Activated naive CD4-positive, alpha-beta T cell treated with anti-CD3 and anti-CD28 coated beads, Interleukin-2, amount 10 ng/mL, durations not matched to agents 5 hours and 36 hours (primary cell): Measurements from ENCODE around the gene ZNF536. TPM values are rescaled to one million over a fixed set of nuclear protein-coding genes. Genes with fewer than 3 reads are reported as not detected.

Source experiments
- total RNA-seq, 2 experiments: library from RNA; stranded (reverse); gene quantifications; one replicate each; pipeline ENCODE4 v1.2.3, GENCODE V29; 2021

ZNF536 gene
- not detected for total RNA-seq

GRCh38 chr19:30371960-30372824, at the start of gene ZNF536:
TSS of gene ZNF536 (plus strand) at chr19:30372384. CDS start at chr19:30443563, 71,179 bp downstream.

